ENCODE measurements around the gene SENP6. TPM values are rescaled to one million over a fixed set of nuclear protein-coding genes. Genes with fewer than 3 reads are reported as not detected.

SENP6 gene
- total and polyA plus RNA-seq, 2 donors from 2014 or later, result 28.8 to 99.3 TPM

DNA sequence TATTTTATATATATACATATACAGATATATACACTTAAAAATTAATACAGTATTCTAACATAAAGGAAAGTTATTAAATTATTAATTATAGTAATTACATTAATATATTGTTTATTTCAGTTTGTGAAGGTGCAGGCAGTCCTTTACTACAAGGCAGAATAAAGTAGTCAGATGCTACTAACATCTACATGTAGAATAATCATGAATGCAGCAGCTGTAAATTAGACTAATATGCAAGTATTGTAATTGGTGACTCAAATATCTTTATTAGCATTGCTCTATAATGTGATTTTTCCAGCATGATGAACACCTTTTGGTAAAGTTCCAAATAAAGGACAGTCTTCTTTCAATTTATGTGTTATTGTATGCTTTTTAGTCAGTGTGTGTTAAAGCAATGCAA is 164.7 kb downstream of the SENP6 start:
- DNase-seq, result no peak
- no peak for FAIRE-seq

More for the DNA sequence above, 164.7 kb downstream of the SENP6 start:
- Histone ChIP-seq H3K27ac (ENCODE audit: low read depth in 2 of 2, low read length in 2 of 2) (no peak overlapping the region), H3K27me3 (ENCODE audit: control insufficient read depth, insufficient read depth, low read length) (no peaks in the 10 kb centered on the region), H3K4me1 (ENCODE audit: control insufficient read depth in 2 of 3, insufficient read depth in 2 of 3, low read depth in 1 of 3, low read length in 3 of 3) (peaks cover 0 to 20% (median 2%) of the 10 kb centered on the region in 3 donors), H3K9me3 (ENCODE audit: control insufficient read depth in 2 of 3, insufficient read depth in 1 of 3, low read length in 3 of 3) (no peaks in the 10 kb centered on the region), H3K36me3 (ENCODE audit: control insufficient read depth in 2 of 3, insufficient read depth in 3 of 3, low read length in 3 of 3) (peaks cover 0 to 7% (median 0%) of the 10 kb centered on the region in 3 donors), H3K4me3 (ENCODE audit: low read length in 3 of 3) (no peak overlapping the region), H3K9ac (ENCODE audit: low read length in 3 of 3) (no peak overlapping the region)
- no peak for TF ChIP-seq CTCF (IDR thresholded peaks at IDR 0.05; ENCODE audit: borderline replicate concordance, extremely low read depth, insufficient read depth)
- intact Hi-C loops (cut with DNase I), result no loop called here

Other genes with a start within 250 kb of the SENP6 start
- 4.6 TPM for gene FILIP1, start 108.1 kb upstream of the SENP6 start, total RNA-seq
- 0.80 TPM for gene FILIP1, start 108.1 kb upstream of the SENP6 start, polyA plus RNA-seq (ENCODE audit: insufficient read depth, low read depth, low replicate concordance)
- gene MYO6, start 147.4 kb downstream of the SENP6 start, total RNA-seq, result 114 TPM
- gene MYO6, start 147.4 kb downstream of the SENP6 start, polyA plus RNA-seq (ENCODE audit: insufficient read depth, low read depth, low replicate concordance), result 32.0 TPM

Data from kidney (tissue), 14 donors.